GM19395 (cell line): ENCODE measurements around the gene NOL4L.
"Not testable (repeated sequence)": the region's sequence is repeated elsewhere in the genome, so short reads cannot be mapped to it uniquely, and the experiment has no call there.

ENCODE experiments used
- ATAC-seq: cut with Tn5 transposase; IDR thresholded peaks from one replicate; pipeline ENCODE4 v1.9.1; 2021; ENCODE audit warnings: mild to moderate bottlenecking, moderate library complexity; ENCODE audit not compliant: unreplicated experiment

The NOL4L gene

GRCh38 chr20:32578062-32578461, 7.1 kb downstream of the NOL4L start:
- ATAC-seq: not testable (repeated sequence)

GRCh38 chr20:32577657-32578056, 7.5 kb downstream of the NOL4L start:
- no peak for ATAC-seq

DNA sequence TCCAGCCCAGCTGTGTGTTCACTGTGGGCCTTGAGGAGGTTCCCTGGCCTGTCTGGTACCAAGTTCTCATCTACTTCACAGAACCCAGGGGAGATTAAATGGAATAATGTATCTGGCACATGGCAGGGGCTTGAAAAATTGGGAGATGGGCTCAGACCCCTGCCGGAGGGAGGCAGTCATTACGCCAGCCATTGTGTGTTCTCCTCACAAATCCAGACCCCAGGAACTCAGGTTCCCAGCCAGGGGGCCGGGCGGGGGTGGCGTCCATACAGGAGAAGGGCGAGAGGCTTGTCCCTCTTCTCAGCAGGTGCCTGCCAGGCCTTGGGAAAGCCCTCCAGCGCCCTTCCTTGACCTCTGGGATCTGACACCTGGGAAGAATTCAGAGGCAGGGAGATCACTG, 8.1 kb downstream of the NOL4L start:
- no peak for ATAC-seq

GRCh38 chr20:32576560-32576959, 8.6 kb downstream of the NOL4L start:
- no peak for ATAC-seq

DNA sequence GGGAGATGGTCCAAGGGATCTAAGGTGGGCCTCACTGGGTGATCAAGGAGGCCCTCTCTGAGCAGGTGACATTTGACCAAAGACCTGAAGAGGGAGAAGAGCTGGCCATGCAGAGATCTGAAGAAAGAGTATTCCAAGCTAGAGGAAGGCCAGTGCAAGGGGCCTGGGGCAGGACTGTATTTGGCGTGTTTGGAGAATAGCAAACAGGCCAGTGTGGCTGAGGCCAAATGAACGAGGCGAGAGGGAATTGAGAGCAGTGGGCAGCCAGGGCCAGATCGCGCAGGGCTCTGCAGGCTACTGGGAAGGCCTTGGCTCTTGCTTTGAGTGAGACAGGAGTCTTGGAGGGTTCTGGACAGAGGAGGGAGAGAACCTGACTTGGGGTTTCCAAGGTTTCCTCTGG, 9.3 kb downstream of the NOL4L start:
- ATAC-seq: no peak

GRCh38 chr20:32575227-32575581, 9.9 kb downstream of the NOL4L start:
- no peak for ATAC-seq

GRCh38 chr20:32574296-32575226, 10.6 kb downstream of the NOL4L start:
- ATAC-seq: no peak

DNA sequence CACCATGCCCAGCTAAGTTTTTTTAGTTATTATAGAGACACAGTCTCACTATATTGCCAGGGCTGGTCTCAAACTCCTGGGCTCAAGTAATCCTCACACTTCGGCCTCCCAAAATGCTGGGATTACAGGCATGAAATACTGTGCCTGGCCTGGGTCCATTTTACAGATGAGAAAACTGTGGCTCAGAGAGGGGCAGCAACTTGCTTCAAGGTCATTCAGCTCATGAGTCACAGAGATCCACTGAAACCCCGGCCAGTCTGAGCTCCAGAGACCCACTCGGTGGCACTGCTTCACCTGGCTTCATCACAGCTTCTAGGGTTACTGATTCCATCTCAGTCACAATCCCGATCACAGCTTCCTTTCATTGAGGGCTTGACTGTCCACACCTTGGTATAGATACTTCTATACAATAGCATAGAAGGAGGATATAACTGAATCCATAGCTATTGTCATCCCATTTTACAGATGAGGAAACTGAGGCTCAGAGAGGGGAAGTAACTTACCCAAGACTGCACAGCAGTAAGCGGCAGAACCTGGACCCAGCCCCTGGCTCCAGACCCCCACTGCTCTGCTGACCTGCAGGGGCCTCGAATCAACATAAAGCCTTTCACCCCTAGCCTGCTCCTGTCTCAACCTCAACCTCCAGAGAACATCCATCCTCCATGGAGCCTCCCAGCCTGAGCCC, 11.8 kb downstream of the NOL4L start:
- no peak for ATAC-seq

DNA sequence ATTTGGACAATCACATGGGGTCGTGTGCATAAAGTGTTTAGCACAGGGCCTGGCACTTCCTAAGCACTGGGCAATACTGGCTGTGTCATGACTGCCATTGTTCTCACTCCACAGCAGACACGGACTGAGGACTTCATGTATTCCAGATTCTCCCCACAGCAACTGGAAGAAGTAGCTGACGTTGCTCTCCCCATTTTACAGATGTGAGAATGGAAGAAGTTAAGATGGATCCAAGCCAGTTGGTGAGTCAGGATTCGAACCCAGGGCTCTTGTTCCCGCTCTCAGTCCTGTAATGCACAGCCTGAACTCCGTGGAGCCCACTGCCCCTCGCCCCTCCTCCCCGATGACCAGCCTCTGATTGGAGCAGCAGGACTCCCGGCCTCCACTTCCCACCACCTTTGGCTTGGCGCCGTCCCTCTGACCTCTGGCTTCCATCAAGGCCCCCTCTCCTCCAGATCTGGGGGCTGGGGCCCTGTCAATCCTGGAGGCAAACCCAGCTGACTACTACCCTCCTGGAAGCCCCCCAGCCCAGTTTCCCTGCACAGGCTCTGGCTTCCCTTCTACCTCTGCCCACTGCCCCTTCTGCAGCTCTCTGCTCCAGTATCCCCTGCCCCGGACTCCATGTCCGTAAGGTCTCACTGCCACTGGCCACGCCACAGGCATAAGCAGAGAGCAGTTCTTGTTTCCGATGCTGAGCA, 12.7 kb downstream of the NOL4L start:
- ATAC-seq: no peak

GRCh38 chr20:32571566-32571965, 13.6 kb downstream of the NOL4L start:
- ATAC-seq: no peak

DNA sequence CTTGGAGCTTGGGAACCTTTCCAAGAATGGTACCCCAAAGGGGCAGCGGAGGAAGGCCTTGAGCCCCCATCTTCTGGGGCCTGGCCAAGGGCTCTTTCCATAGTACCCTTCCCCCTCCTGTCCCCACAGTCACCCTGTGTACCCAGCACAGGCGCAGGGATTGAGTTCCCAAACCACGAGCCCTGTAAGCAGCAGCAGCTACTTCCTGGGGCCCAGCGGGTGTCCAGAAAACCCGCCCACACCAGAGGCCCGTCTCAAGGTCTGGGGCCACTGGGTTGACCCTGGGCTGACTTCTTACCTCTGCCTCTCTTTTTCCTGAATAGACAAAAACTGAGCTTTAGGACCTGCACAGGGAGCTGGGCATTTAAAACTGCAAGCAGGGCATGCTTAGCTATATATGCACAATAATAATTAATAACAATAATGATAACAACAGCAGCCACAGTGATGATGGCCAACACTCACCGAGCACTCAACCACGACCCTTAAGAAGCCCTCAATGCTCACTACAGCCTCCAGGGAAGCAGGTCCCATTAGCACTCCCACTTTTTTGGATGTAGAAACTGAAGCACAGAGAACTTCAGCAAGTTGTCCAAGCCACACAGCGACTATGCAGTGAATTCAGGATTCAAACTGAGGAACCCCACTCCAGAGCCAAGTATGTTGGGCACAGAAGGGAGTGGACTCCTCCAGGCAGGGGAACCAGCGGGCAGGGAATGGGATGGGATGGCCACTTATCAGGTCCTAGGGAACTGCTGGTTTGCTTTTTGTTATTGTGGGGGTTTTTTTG, 14.5 kb downstream of the NOL4L start:
- no peak for ATAC-seq

DNA sequence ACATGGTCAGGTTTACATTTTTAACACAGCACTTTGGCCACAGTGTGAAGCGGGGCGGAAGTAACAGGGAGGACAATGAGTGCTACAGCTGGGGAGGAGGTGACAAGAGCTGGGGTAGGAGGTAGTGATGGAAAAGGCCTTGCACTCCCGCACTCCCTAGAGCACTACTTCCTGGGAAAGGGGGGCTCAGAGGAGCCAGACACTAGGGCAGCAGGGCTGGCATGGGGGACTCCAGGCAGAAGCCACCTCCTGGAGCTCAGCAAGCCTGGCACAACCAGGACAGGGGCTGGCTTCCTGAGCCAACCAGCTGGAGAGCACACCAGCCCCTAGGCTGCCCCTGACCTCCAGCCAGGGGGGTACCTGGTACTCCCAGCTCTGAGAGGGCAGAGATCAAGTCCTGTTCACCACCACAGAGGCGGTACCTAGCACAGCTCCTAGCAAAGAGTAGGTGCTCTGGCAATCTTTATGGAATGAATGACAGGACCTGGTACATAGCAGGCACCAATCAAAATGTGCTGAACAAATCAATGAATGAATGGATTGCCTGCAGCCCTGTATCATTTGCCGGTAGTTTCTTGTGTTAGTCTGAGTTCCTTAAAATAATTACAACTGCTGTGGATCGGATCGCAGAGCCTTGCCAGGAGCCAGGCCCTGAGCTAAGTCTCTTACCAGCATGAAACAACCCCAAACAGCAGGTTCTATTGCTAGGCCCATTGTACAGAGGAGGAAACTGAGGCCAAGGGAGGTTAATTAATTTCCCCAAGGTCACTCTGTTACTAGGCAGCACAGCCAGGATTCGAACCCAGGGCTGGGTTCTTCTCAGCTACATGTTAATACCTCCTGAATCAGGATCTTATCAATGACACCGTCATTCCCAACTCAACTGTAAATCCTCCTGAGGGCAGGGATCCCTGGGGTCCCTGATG, 15.5 kb downstream of the NOL4L start:
- no peak for ATAC-seq

DNA sequence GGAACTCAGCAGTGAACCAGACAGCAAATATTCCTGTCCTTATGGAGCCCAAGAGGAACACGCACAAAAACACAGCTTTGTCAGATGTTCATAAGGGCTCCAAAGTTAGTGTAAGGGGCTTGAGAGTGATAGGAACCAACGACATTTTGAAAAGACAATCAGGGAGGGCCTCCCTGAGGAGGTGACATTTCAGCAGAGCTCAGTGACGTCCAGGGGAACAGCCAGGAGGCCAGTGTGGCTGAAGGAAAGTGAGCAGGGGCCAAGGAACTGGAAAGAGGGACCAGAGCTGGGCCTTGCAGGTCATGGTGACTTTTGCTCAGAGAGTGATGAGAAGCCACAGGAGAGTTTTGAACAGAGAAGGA, 16.1 kb downstream of the NOL4L start:
- no peak for ATAC-seq

DNA sequence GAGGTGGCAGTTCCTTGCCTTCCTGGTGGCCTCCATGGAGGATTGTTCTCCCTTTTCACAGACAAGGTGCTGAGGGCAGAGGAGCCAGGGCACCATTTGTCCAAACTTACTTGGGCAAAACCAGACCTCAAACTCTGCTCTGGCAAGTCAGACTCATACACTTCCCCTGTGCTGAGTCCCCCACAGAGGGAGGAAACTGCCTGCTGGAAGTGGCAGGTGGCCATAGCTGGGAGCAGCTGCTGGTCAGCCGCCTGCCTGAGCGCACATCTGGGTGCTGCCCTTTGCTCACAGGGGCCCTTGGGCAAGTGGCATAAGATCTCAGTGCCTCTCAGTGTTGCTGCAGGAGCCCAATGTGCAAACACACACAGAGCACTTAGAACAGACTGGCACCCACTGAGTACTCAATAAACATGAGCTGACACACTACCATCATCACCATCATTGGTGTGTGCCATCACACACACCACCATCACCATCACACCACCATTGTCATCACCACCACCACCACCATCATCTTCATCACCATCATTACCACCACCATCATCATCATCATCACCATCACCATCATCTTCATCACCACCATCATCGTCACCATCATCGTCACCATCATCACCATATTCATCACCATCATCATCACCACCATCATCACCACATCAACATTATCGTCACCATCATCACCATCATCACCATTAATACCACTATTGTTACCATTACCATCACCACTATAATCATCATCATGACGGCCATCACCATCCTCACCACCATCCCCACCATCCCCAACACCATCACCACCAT, 17.6 kb downstream of the NOL4L start:
- ATAC-seq: no peak

DNA sequence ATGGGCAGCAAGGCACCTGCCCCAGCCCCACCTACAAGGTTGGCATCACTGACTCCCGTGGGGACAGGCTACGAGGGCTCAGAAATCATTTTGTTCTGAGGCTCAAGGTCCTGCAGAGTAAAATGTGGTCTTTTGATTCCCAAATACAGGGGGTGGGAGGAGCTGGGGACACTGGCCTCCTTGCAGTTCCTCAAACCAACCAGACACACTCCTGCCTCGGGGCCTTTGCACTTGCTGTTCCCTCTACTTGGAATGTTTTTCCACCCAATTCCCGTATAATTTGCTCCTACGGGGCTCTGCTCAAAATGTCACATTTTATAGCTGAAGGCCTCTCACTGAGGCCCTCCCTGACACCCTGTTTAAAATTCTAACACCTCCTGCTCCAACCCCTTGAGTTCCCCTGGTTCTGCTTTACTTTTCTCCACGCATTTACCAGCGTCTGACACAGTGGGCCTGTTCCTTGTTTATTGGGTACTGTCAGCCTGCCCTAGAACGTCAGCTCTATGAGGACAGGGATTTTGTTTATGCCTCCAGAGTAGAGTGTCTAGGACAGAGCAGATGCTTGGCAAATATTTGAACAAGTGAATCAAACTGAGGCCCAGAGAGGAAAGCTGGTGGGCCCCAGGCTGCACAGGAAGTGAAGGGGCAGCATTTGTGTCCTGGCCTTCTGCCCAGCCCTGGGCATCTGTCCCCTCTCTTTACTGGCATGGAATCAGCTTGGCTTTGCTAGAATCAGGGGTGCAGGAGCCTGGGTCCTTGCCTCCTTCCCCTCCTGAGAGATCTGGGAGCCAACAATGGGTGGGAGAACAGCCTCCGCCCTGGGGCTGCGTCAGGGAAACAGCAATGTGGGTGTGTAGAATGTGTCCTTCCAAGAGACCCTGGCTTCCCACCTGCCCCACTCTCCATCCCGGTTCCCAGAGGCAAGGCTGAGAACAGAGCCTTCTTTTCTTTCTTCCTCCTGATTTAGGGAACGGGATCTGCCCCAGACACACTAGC, 18.5 kb downstream of the NOL4L start:
- ATAC-seq: no peak

DNA sequence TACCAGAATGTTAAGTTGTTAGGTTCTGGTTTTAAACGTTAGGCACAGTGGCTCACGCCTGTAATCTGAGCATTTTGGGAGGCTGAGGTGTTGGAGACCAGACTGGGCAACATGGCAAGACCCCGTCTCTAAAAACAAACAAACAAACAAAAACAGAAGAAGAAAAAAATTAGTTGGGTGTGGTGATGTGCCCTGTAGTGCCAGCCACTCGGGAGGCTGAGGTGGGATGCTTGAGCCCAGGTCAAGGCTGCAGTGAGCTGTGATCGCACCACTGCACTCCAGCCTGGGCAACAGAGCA, 19.4 kb downstream of the NOL4L start:
- ATAC-seq: no peak

DNA sequence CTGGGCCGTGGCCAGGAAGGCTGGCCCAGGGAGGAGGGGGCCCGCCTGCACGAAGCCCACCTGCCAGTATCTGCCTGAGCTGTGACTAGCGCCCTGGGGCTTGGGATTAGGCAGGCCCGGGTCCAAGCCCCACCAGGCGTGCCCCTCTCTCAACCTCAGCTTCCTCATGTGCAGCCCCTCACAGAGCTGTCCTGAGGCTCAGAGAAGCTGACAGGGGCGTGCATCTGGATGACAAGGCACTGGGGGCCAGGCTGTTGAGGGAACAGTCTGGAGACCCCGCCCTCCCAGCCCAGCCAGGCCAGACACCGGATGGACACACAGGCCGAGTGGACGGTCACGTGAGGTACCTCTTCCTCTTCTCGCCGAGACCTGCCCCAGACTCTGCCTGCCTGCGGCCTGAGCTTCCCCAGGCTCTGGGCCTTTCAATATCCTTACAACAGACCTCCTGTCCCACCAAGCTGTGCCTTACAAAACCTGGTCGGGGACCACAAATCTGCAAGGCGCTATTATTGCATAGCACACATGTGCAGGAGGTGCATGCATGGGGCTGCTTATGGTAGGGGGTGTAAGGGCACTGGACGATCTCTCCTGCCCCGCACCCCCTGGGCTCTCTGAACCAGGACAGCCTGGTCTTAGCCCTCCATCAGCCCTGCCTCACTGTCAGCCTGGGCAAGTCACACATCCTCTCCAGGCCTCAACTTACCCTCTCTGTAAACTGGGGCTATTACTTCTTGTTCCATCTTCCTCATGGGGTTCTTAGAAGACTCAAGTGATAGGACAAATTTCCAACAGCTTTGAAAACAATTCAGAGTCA, 20.0 kb downstream of the NOL4L start:
- no peak for ATAC-seq
